Osteoblast (primary cell): ENCODE data around the gene HOXB3. TPM values are rescaled to one million over a fixed set of nuclear protein-coding genes. Genes with fewer than 3 reads are reported as not detected.

Source experiments
- DNase-seq: peaks from one replicate; pipeline ENCODE4 v3.0.0; 2011; ENCODE audit warnings: low spot score, mixed read lengths; ENCODE audit not compliant: insufficient read length; ENCODE audit errors: missing footprints
- H2AFZ ChIP-seq: 2 replicates; pipeline ENCODE4 v1.6.0; 2011; ENCODE audit warnings: mild to moderate bottlenecking, low read length
- H3K27ac ChIP-seq: 2 replicates; pipeline ENCODE4 v1.5.1; 2011; ENCODE audit warnings: mild to moderate bottlenecking, low read depth, low read length, moderate library complexity
- H3K27me3 ChIP-seq: 2 replicates; pipeline ENCODE4 v1.6.0; 2012; ENCODE audit warnings: mild to moderate bottlenecking, control low read depth, inconsistent platforms, low read length, moderate library complexity; ENCODE audit not compliant: insufficient read depth
- H3K36me3 ChIP-seq: 2 replicates; pipeline ENCODE4 v1.5.1; 2011; ENCODE audit warnings: mild to moderate bottlenecking, low read length, control low read depth, moderate library complexity; ENCODE audit not compliant: insufficient read depth
- H3K4me1 ChIP-seq: 2 replicates; pipeline ENCODE4 v1.5.1; 2011; ENCODE audit warnings: mild to moderate bottlenecking, low read length, control low read depth, moderate library complexity; ENCODE audit not compliant: insufficient read depth
- H3K4me2 ChIP-seq: 2 replicates; pipeline ENCODE4 v1.6.0; 2011; ENCODE audit warnings: mild to moderate bottlenecking, low read length; ENCODE audit not compliant: insufficient read depth
- H3K4me3 ChIP-seq: fragments of 200-600 bp; sonication (generic); 3 replicates; pipeline ENCODE4 v1.5.1; 2012; ENCODE audit warnings: mild to moderate bottlenecking, low read length, inconsistent platforms; ENCODE audit not compliant: insufficient read depth
- H3K79me2 ChIP-seq: 2 replicates; pipeline ENCODE4 v1.6.0; 2012; ENCODE audit warnings: mild to moderate bottlenecking, low read length, control low read depth, inconsistent platforms; ENCODE audit not compliant: insufficient read depth
- H3K9me3 ChIP-seq: 2 replicates; pipeline ENCODE4 v1.5.1; 2011; ENCODE audit warnings: low read depth, low read length, control low read depth
- H4K20me1 ChIP-seq: 2 replicates; pipeline ENCODE4 v1.6.0; 2012; ENCODE audit warnings: mild to moderate bottlenecking, low read length, control low read depth; ENCODE audit not compliant: insufficient read depth
- total RNA-seq: library from RNA; depleted of rRNA; stranded (reverse); fragments of >200 nt; gene quantifications from 2 replicates; pipeline ENCODE4 v1.2.3, GENCODE V29; 2012
- TF ChIP-seq, protein P1 (sequence below): IDR thresholded peaks from 2 replicates; pipeline ENCODE4 v1.5.1; 2011; ENCODE audit warnings: mild to moderate bottlenecking, low read depth, low read length, moderate library complexity; ENCODE audit errors: extremely low read depth

HOXB3 gene
- total RNA-seq, 1 donor = 1.8 TPM

- H3K9me3 ChIP-seq = no peaks in the 10 kb centered on the region
- H3K79me2 ChIP-seq = no peaks in the 10 kb centered on the region
- no peaks in the 10 kb centered on the region for H3K36me3 ChIP-seq
- H3K27me3 ChIP-seq = peaks cover 84% of the 10 kb centered on the region
- no peak overlapping the region for H3K4me2 ChIP-seq
- H2AFZ ChIP-seq = no peak overlapping the region
- TF ChIP-seq, protein P1, sequence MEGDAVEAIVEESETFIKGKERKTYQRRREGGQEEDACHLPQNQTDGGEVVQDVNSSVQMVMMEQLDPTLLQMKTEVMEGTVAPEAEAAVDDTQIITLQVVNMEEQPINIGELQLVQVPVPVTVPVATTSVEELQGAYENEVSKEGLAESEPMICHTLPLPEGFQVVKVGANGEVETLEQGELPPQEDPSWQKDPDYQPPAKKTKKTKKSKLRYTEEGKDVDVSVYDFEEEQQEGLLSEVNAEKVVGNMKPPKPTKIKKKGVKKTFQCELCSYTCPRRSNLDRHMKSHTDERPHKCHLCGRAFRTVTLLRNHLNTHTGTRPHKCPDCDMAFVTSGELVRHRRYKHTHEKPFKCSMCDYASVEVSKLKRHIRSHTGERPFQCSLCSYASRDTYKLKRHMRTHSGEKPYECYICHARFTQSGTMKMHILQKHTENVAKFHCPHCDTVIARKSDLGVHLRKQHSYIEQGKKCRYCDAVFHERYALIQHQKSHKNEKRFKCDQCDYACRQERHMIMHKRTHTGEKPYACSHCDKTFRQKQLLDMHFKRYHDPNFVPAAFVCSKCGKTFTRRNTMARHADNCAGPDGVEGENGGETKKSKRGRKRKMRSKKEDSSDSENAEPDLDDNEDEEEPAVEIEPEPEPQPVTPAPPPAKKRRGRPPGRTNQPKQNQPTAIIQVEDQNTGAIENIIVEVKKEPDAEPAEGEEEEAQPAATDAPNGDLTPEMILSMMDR = no peak
- H4K20me1 ChIP-seq = no peaks in the 10 kb centered on the region
- no peak overlapping the region for H3K27ac ChIP-seq
- H3K4me3 ChIP-seq = no peak overlapping the region
- H3K4me1 ChIP-seq = no peaks in the 10 kb centered on the region
- no peak for DNase-seq
These were observed 33.3 kb downstream of the HOXB3 start for GRCh38 chr17:48556576-48557401.

DNA sequence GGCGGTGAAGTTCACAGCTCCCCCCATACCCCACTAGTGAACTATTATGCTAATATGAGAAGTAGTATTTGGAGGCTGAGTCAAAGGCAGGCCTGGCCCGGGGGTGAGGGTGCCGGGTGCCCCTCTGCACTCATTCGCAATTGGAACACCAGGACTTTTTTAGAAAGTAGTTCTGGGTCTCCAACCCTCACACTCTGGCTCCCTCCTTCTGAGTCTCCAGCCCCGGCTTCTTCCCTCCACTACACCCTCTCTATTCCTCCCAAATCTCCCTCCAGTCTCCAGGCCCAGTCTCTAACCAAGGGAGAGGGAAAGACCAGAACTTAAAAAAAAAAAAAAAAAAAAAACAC, 33.8 kb downstream of the HOXB3 start:
- TF ChIP-seq, protein P1 = no peak
- Histone ChIP-seq H3K27ac (no peak overlapping the region), H2AFZ (no peak overlapping the region), H3K4me2 (no peak overlapping the region), H3K36me3 (no peaks in the 10 kb centered on the region), H3K4me3 (no peak overlapping the region), H3K4me1 (no peaks in the 10 kb centered on the region), H3K79me2 (no peaks in the 10 kb centered on the region), H3K27me3 (peaks cover 85% of the 10 kb centered on the region), H4K20me1 (no peaks in the 10 kb centered on the region), H3K9me3 (no peaks in the 10 kb centered on the region)
- no peak for DNase-seq

DNA sequence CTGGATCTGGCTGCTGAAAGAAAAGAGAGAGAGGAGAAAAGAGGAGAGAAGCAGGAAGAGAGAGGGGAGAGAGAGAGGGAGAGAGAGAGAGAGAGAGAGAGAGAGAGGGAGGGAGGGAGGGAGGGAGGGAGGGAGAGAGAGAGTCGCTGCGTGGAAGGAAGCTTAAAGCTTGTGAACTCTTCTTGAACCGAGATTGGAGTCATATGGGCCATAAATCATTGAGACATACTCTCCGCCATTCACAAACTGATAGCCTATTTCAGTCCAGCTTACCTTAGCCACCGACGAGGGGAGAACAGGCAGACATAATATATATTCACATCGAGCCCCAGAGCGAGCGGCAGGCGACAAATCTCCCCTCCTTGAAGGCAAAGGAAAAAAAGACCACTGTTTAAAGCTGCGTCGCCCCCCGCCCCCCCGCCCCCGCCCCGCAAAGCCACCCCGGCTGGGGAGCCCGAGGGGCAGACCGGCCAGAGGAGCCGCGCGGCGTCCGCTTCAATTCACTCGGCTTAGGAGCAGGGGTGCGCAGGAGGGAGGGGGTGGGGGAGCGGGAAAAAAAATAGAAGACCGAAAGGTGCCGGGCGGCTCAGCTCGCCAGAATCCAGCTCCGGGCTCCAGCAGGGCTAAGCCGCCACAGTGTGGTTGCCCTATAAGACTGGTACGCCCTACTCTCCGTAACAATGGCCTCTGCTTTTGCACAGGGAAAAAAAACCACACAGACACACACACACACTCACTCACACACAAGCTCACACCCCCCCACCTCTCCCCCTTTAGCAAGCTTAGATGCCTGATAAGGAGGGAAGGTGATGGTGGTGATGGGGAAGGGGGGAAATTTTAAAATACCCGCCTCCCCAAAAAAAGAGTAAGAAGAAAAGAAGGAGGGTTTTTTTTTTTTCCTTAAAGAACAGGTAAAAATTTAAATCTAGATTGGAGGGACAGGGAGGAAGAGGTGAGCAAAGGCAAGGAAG, 34.5 kb downstream of the HOXB3 start:
- Histone ChIP-seq H3K36me3 (no peaks in the 10 kb centered on the region), H3K9me3 (no peaks in the 10 kb centered on the region), H3K4me1 (no peaks in the 10 kb centered on the region), H3K27ac (no peak overlapping the region), H4K20me1 (no peaks in the 10 kb centered on the region), H2AFZ (no peak overlapping the region), H3K4me2 (peak overlapping the region; percentile 48), H3K27me3 (peaks cover 86% of the 10 kb centered on the region), H3K79me2 (no peaks in the 10 kb centered on the region), H3K4me3 (no peak overlapping the region)
- TF ChIP-seq, protein P1 = no peak
- DNase-seq = no peak
